K562 (cell line): ENCODE results near the gene PDIA4. TPM values are rescaled to one million over a fixed set of nuclear protein-coding genes. Genes with fewer than 3 reads are reported as not detected.

ENCODE experiments used
- AFF4 ChIP-seq: sonication (generic); formaldehyde crosslinking; IDR thresholded peaks from 2 replicates; pipeline ENCODE4 v1.8.0; 2023; ENCODE audit warnings: mild to moderate bottlenecking, missing genetic modification reagents
- CEBPZ ChIP-seq: fragments of 150-350 bp; IDR thresholded peaks from 2 replicates; pipeline ENCODE4 v1.6.1; 2014; ENCODE audit warnings: low read depth, mild to moderate bottlenecking, low read length, borderline replicate concordance
- FOXO4 ChIP-seq: fragments of 450-650 bp; formaldehyde crosslinking; IDR thresholded peaks from 2 replicates; pipeline ENCODE4 v1.4.0; 2020; ENCODE audit warnings: mild to moderate bottlenecking, moderate library complexity
- HEY1 ChIP-seq: fragments of 250-450 bp; sonication (Bioruptor Pico); IDR thresholded peaks from 2 replicates; pipeline ENCODE4 v1.5.0; 2020; ENCODE audit warnings: mild to moderate bottlenecking, moderate library complexity, borderline replicate concordance
- MBD2 ChIP-seq: sonication (generic); IDR thresholded peaks from 2 replicates; pipeline ENCODE4 v1.6.1; 2016; ENCODE audit warnings: low read depth, borderline replicate concordance
- NCOA6 ChIP-seq: fragments of 450-650 bp; IDR thresholded peaks from 2 replicates; pipeline ENCODE4 v1.6.1; 2017; ENCODE audit warnings: mild to moderate bottlenecking
- POLR2B ChIP-seq: fragments of 450-650 bp; IDR thresholded peaks from 2 replicates; pipeline ENCODE4 v1.6.1; 2018; ENCODE audit warnings: low read depth; ENCODE audit not compliant: partially characterized antibody
- SMC3 ChIP-seq: conservative IDR thresholded peaks from 2 replicates; pipeline ENCODE4 v1.6.1; 2011; ENCODE audit warnings: low read depth, low read length, improper control_type of control experiment; ENCODE audit not compliant: insufficient read depth
- SP1 ChIP-seq: sonication (generic); formaldehyde crosslinking; IDR thresholded peaks from 2 replicates; pipeline ENCODE4 v1.8.1; 2022; ENCODE audit warnings: mild to moderate bottlenecking, missing genetic modification reagents
- SREBF2 ChIP-seq: sonication (generic); formaldehyde crosslinking; IDR thresholded peaks from 2 replicates; pipeline ENCODE4 v1.4.0; 2020; ENCODE audit warnings: mild to moderate bottlenecking, missing genetic modification reagents
- ZNF830 ChIP-seq: fragments of 250-450 bp; sonication (Bioruptor Pico); IDR thresholded peaks from 2 replicates; pipeline ENCODE4 v1.5.0; 2021; ENCODE audit warnings: mild to moderate bottlenecking
- polyA plus RNA-seq, 8 experiments: library from polyadenylated mRNA; depleted of rRNA in 4 of 8; stranded (reverse) in 5 of 8; unstranded in 3 of 8; fragments of >200 nt; fragmentation: Nextera tagmentation in 2 of 8; fragmentation: Illumina TruSeq in 1 of 8; extraction: Ambion mirVana in 2 of 8; extraction: Trizol in 1 of 8; gene quantifications; 2 replicates each; pipeline versions ENCODE4 v1.2.1 to v1.2.3, GENCODE V29; 2011 to 2014; ENCODE audit warnings: inconsistent platforms in 1 of 8, missing spikeins in 1 of 8
- total RNA-seq, 7 experiments: library from RNA; depleted of rRNA in 6 of 7; stranded (reverse); fragments of >200 nt in 6 of 7; fragmentation: Illumina TruSeq in 2 of 7; extraction: Trizol in 2 of 7; gene quantifications; 2 replicates each; pipeline versions ENCODE4 v1.2.1 to v1.2.3, GENCODE V29; 2011 to 2021; ENCODE audit warnings: low replicate concordance in 1 of 7
- TF ChIP-seq, protein P1 (sequence below): fragments of 450-650 bp; IDR thresholded peaks from 2 replicates; pipeline ENCODE4 v1.6.1; 2016; ENCODE audit warnings: borderline replicate concordance
- TF ChIP-seq, protein P2 (sequence below): fragments of 450-650 bp; conservative IDR thresholded peaks from 2 replicates; pipeline ENCODE4 v1.6.1; 2016; ENCODE audit warnings: missing genetic modification characterization, low read depth, mild to moderate bottlenecking, control low read depth, missing compliant biosample characterization

Gene PDIA4
- total and polyA plus RNA-seq, 9 of the 15 experiments (the other 6 are each of a cell fraction or from before 2014, with no cell fraction given) = 9.1 to 175 (median 146) TPM

DNA sequence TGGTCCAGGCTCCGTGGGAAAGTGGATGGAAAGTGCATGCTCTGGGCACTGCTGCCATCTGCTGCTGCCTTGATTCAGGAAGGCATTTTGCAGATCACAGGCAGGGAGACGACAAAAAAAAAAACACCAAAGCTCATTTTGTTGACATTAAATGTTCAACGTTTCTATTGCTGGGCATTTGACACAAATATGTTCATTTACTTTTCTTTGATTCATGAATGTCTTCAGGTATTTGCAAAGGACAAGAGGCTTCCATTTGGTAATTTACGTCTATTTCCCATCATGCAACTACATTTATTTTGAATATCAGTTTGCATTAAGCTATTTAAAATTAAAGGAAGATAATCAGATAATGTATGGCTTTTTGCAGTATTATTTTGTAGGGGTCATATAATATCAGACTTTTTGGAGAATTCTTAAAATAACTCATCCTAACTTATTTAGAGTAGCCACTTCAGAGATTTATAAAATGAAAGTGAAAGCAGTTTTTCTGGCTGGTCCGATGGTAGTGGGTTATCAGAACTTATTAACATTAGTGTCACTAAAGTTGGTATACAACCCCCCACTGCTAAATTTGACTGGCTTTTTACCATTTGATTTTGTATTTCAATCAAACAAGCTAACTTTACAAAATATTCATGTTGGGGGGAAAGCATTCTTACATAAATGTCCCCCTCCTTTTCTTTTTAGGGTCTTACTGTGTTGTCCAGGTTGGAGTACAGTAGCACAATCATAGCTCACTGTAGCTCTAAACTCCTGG lies 65.3 kb downstream of the PDIA4 start (continued):
- TF ChIP-seq, protein P1, sequence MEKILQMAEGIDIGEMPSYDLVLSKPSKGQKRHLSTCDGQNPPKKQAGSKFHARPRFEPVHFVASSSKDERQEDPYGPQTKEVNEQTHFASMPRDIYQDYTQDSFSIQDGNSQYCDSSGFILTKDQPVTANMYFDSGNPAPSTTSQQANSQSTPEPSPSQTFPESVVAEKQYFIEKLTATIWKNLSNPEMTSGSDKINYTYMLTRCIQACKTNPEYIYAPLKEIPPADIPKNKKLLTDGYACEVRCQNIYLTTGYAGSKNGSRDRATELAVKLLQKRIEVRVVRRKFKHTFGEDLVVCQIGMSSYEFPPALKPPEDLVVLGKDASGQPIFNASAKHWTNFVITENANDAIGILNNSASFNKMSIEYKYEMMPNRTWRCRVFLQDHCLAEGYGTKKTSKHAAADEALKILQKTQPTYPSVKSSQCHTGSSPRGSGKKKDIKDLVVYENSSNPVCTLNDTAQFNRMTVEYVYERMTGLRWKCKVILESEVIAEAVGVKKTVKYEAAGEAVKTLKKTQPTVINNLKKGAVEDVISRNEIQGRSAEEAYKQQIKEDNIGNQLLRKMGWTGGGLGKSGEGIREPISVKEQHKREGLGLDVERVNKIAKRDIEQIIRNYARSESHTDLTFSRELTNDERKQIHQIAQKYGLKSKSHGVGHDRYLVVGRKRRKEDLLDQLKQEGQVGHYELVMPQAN = 0 out of 2 replicates have a peak, but pooled peaks have one; percentile 24
- TF ChIP-seq SREBF2 (CRISPR knock-in tag) = no peak
- TF ChIP-seq CEBPZ = no peak
- no peak for TF ChIP-seq HEY1 (CRISPR knock-in tag)
- peak; percentile 98 for TF ChIP-seq SMC3
- no peak for TF ChIP-seq NCOA6
- peak; percentile 63; the same call in 1 of the 2 replicates for TF ChIP-seq SP1 (CRISPR knock-in tag)
- no peak for TF ChIP-seq MBD2
- TF ChIP-seq, protein P2, sequence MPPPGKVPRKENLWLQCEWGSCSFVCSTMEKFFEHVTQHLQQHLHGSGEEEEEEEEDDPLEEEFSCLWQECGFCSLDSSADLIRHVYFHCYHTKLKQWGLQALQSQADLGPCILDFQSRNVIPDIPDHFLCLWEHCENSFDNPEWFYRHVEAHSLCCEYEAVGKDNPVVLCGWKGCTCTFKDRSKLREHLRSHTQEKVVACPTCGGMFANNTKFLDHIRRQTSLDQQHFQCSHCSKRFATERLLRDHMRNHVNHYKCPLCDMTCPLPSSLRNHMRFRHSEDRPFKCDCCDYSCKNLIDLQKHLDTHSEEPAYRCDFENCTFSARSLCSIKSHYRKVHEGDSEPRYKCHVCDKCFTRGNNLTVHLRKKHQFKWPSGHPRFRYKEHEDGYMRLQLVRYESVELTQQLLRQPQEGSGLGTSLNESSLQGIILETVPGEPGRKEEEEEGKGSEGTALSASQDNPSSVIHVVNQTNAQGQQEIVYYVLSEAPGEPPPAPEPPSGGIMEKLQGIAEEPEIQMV (tag) = no peak
- peak; percentile 41; the same call in 1 of the 2 replicates for TF ChIP-seq AFF4 (CRISPR knock-in tag)
- TF ChIP-seq ZNF830 (CRISPR knock-in tag) = no peak
- TF ChIP-seq FOXO4 (CRISPR knock-in tag) = no peak
- TF ChIP-seq POLR2B = no peak
